ENCODE results near the gene TMEM98.

DNA sequence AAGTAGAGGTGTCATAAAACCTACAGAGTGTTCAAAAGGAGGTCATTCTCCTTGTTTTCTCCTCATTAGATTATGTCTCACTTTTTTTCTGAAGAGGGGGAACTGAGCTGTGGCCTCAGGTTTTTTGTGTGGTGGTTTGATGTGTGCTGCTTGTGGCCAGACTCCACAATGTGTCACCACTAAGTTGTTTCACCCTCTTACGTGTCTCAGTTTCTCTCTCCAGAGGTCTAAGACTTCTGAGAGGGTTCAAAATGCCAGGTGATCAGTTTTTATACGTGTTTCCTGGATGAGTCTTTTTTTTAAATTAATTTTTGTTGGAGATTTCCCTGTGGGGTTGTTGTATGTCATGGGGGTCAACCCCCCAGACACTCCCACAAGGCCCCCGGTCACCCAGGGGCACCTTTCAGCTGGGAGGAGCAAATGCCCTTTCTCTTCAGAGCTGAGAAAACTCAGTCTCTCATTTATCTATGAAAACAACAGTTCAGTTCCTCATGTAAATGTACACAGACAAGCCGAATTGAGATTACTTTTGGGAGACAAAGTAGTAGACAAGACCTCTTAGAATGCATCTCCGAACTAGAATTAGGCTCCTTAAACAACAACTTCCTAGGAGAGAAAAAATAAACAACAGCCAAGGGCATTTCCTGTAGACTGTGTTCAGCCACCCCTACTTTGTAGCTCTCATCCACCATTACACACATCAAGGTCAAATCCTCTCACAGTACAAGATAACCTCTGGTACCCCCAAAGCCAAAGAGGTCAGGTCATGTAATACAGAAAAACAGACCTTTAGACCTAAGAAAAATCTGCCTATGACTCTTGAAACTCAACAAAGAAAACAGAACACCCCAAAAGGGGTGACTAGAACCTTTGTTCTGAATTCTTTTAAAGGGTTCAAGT, 23.9 kb upstream of the TMEM98 start:
- TF ChIP-seq ZKSCAN1 (IDR thresholded peaks at IDR 0.05; ENCODE audit: low read depth, low read length): no peak
- TF ChIP-seq, protein P1, sequence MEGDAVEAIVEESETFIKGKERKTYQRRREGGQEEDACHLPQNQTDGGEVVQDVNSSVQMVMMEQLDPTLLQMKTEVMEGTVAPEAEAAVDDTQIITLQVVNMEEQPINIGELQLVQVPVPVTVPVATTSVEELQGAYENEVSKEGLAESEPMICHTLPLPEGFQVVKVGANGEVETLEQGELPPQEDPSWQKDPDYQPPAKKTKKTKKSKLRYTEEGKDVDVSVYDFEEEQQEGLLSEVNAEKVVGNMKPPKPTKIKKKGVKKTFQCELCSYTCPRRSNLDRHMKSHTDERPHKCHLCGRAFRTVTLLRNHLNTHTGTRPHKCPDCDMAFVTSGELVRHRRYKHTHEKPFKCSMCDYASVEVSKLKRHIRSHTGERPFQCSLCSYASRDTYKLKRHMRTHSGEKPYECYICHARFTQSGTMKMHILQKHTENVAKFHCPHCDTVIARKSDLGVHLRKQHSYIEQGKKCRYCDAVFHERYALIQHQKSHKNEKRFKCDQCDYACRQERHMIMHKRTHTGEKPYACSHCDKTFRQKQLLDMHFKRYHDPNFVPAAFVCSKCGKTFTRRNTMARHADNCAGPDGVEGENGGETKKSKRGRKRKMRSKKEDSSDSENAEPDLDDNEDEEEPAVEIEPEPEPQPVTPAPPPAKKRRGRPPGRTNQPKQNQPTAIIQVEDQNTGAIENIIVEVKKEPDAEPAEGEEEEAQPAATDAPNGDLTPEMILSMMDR (IDR thresholded peaks at IDR 0.05 in 2 of 3, conservative IDR thresholded peaks at IDR 0.05 in 1 of 3; ENCODE audit: insufficient read depth in 2 of 3, low read depth in 1 of 3, low read length in 3 of 3): no peak
- TF ChIP-seq, protein P2, sequence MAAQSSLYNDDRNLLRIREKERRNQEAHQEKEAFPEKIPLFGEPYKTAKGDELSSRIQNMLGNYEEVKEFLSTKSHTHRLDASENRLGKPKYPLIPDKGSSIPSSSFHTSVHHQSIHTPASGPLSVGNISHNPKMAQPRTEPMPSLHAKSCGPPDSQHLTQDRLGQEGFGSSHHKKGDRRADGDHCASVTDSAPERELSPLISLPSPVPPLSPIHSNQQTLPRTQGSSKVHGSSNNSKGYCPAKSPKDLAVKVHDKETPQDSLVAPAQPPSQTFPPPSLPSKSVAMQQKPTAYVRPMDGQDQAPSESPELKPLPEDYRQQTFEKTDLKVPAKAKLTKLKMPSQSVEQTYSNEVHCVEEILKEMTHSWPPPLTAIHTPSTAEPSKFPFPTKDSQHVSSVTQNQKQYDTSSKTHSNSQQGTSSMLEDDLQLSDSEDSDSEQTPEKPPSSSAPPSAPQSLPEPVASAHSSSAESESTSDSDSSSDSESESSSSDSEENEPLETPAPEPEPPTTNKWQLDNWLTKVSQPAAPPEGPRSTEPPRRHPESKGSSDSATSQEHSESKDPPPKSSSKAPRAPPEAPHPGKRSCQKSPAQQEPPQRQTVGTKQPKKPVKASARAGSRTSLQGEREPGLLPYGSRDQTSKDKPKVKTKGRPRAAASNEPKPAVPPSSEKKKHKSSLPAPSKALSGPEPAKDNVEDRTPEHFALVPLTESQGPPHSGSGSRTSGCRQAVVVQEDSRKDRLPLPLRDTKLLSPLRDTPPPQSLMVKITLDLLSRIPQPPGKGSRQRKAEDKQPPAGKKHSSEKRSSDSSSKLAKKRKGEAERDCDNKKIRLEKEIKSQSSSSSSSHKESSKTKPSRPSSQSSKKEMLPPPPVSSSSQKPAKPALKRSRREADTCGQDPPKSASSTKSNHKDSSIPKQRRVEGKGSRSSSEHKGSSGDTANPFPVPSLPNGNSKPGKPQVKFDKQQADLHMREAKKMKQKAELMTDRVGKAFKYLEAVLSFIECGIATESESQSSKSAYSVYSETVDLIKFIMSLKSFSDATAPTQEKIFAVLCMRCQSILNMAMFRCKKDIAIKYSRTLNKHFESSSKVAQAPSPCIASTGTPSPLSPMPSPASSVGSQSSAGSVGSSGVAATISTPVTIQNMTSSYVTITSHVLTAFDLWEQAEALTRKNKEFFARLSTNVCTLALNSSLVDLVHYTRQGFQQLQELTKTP (IDR thresholded peaks at IDR 0.05; ENCODE audit: low read depth in 1 of 2, partially characterized antibody in 2 of 2): no peak
- TF ChIP-seq BRCA1 (IDR thresholded peaks at IDR 0.05): no peak
- no peak for TF ChIP-seq BRCA1 (CRISPR knock-in tag; IDR thresholded peaks at IDR 0.05)
- TF ChIP-seq, protein P3, sequence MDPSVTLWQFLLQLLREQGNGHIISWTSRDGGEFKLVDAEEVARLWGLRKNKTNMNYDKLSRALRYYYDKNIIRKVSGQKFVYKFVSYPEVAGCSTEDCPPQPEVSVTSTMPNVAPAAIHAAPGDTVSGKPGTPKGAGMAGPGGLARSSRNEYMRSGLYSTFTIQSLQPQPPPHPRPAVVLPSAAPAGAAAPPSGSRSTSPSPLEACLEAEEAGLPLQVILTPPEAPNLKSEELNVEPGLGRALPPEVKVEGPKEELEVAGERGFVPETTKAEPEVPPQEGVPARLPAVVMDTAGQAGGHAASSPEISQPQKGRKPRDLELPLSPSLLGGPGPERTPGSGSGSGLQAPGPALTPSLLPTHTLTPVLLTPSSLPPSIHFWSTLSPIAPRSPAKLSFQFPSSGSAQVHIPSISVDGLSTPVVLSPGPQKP (CRISPR knock-in tag; IDR thresholded peaks at IDR 0.05): no peak
- no peak for TF ChIP-seq CREB1 (IDR thresholded peaks at IDR 0.05)
- TF ChIP-seq CREB1 (CRISPR knock-in tag; IDR thresholded peaks at IDR 0.05): no peak
- TF ChIP-seq HLTF (IDR thresholded peaks at IDR 0.05): no peak
- no peak for TF ChIP-seq NFATC3 (IDR thresholded peaks at IDR 0.05)
- no peak for TF ChIP-seq POLR2A (conservative IDR thresholded peaks at IDR 0.05)
- TF ChIP-seq HCFC1 (IDR thresholded peaks at IDR 0.05; ENCODE audit: low read depth, low read length): no peak
- no peak for TF ChIP-seq ZNF445 (CRISPR knock-in tag; IDR thresholded peaks at IDR 0.05; ENCODE audit: low read depth)
- TF ChIP-seq MBD2 (IDR thresholded peaks at IDR 0.05; ENCODE audit: borderline replicate concordance, low read depth): no peak

All from K562 (cell line).